ENCODE data around the gene PDZD2. TPM values are rescaled to one million over a fixed set of nuclear protein-coding genes. Genes with fewer than 3 reads are reported as not detected.

The PDZD2 gene
- total RNA-seq, 2 experiments from 2014 or later, result 0.05 to 0.25 TPM

DNA sequence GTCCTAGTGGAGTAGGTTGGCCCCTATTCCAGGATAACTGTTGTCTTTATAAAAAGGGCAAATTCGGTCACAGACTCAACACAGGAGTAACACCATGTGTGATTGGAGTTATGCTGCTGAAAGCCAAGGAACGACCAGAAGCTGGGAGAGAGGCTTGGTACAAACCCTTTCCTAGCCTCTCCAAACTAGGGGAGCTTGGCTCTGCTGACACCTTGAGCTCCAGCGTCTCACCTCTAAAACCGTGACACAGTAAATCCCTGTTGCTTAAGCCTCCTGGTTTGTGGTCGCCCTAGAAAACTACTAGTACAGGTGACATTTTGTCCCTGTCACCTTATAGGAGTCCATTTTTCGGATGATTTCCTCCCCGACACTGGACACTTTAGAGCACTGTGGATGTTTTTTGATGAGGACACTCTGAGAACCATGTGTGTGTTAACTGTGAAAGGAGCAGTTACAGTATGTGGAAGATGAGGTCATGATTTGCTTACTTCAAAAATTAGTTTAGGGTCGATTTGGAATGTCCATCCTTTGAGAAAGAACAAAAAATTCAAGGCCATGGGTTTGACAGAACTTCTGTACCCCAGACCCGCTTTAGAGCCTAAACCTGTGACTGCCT, 167.0 kb downstream of the PDZD2 start:
- DNase-seq, result no peak
- intact Hi-C loops (cut with micrococcal nuclease), result no loop called here
- Mint-ChIP-seq H3K36me3 (ENCODE audit: low read depth) (no peaks in the 10 kb centered on the region), H3K27ac (no peak overlapping the region), H3K4me1 (ENCODE audit: low read depth) (no peaks in the 10 kb centered on the region), H3K4me3 (no peak overlapping the region), H3K27me3 (ENCODE audit: low read depth) (peaks cover 2% of the 10 kb centered on the region), H3K9me3 (no peaks in the 10 kb centered on the region)
- CTCF ChIA-PET, result no interaction called here

DNA sequence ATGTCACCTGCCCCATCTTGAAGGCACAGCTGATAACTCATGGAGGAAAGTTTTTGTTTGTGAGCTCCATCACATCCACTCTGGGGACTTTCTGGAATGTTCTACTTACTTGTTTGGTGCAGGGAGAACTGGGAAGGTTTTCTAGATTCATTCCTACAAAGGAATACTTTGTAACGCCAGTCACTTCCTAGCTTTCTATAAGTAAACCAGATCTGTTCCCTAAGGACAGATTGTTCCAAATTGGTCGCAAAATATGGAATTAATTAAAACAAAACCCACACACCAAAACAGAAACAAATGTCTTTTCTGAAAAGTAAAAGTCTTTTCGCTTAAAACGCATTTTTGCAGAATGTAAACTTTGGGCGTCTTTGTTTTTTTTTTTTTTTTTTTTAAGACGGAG, 167.6 kb downstream of the PDZD2 start:
- Mint-ChIP-seq H3K9me3 (no peaks in the 10 kb centered on the region), H3K27me3 (ENCODE audit: low read depth) (no peaks in the 10 kb centered on the region), H3K36me3 (ENCODE audit: low read depth) (no peaks in the 10 kb centered on the region), H3K27ac (no peak overlapping the region), H3K4me3 (no peak overlapping the region), H3K4me1 (ENCODE audit: low read depth) (no peaks in the 10 kb centered on the region)
- intact Hi-C loops (cut with micrococcal nuclease), result no loop called here
- CTCF ChIA-PET, result no interaction called here
- no peak for DNase-seq

DNA sequence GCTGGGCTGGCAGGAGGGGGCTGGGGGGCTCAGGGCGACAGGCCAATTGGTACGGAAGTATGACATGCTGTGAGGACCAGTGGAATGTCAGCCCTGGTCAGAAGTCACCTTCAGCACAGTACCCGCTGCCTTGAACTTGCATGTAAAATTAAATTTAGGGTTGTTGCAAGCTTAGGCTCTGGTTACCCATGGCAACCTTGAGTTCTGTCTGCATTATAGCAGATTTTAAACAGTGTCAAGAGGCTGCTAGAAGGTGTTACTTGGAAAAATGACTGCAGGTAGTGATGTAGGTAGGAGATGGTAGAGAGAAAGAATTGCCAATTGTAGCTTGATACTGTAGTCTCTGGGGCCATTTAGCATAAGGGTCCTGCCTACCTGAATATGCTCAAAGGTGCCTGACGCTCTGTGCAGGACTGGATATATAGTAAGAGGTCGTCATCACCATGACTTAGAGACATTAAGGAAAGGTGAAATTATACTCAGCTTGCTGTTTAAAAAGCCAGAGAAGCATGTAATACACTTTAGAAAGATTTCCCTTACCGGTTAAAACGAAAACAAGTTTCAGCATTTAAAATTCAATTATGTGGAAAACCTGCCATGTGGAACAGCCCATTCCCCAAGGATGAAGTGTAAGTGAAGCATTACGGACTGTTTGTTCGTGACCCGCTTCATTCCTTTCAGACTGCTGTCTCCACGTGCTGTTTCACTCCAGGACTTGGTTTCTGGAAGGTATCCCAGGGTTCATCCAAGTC, 169.0 kb downstream of the PDZD2 start:
- no peaks in the 10 kb centered on the region for H3K27me3 Mint-ChIP-seq (ENCODE audit: low read depth)

DNA sequence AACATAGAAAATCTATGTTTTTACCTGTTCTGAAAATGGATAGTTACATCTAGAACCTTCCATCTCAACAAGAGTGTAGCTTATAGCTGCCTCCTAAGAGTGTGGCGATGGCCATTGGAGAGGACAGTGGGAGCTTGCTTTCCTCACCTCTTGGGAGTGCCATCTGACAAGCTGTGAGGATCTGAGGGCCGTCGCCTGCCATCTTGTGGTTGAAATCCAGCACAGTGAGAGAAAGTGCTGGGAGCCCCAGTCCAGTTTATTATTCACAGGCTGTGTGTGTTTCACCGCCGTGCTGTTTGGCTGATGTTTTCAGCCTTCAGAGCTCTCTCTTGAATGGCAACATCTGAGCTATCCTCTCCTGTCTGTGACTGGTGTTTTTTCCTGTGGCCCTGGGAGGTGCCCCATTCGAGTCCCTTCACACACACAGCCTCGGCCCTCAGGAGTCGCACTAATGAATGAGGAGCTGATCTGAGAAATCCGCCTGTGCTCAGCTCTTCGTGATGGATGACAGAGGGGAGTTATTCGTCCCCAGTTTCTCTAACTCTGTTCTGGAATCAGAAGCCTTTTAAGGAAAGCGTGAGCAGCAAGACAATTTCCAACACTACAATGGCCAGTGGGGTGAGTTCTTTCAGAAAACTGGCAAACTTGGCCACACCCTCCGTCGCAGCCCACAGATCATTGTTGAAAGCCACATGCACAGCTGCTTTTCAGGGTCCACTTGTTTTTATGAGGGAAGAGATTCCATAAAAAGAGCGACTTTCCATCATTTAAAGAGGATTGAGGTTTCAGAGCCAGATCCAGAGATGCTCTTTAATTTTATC, 170.3 kb downstream of the PDZD2 start:
- CTCF ChIA-PET, result interaction anchor here (0.6 to 1.3 kb wide), 10 partner anchors 11 to 312 kb away, joined by 3 to 4 read pairs (median 3); no protein-coding TSS in a partner anchor
- peak; percentile 58 for DNase-seq
- Mint-ChIP-seq H3K4me1 (ENCODE audit: low read depth) (no peaks in the 10 kb centered on the region), H3K27ac (no peak overlapping the region), H3K27me3 (ENCODE audit: low read depth) (no peaks in the 10 kb centered on the region), H3K9me3 (no peaks in the 10 kb centered on the region), H3K4me3 (no peak overlapping the region), H3K36me3 (ENCODE audit: low read depth) (no peaks in the 10 kb centered on the region)
- intact Hi-C loops (cut with micrococcal nuclease), result loop anchor here (1.0 kb wide), 2 partner anchors 228 to 284 kb away; no protein-coding TSS in a partner anchor

More for the DNA sequence above, 169.0 kb downstream of the PDZD2 start:
- DNase-seq, result no peak
- CTCF ChIA-PET, result no interaction called here
- no peaks in the 10 kb centered on the region for H3K9me3 Mint-ChIP-seq
- intact Hi-C loops (cut with micrococcal nuclease), result no loop called here
- H3K4me3 Mint-ChIP-seq, result no peak overlapping the region
- no peaks in the 10 kb centered on the region for H3K36me3 Mint-ChIP-seq (ENCODE audit: low read depth)
- H3K4me1 Mint-ChIP-seq (ENCODE audit: low read depth), result no peaks in the 10 kb centered on the region
- no peak overlapping the region for H3K27ac Mint-ChIP-seq

DNA sequence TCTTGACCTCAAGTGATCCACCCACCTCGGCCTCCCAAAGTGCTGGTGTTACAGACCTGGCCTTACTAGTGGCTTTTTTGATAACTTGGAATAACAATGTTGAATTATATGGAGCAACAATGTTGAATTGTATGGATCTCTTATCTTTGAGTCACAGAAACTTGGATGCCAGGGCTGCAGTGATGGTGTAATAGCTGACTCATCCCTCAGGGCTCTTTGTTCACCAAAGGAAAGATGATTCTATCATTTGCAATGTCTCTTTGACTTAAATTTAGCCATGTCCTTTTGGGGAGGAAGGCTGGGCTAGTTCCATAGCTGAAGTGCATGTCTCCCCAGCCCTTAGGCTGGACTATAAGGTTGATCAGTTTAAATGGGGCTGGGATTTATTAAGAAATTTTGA, 172.3 kb downstream of the PDZD2 start:
- no peaks in the 10 kb centered on the region for H3K9me3 Mint-ChIP-seq
- no peak overlapping the region for H3K4me3 Mint-ChIP-seq
- no peaks in the 10 kb centered on the region for H3K4me1 Mint-ChIP-seq (ENCODE audit: low read depth)
- H3K27ac Mint-ChIP-seq, result no peak overlapping the region
- H3K36me3 Mint-ChIP-seq (ENCODE audit: low read depth), result no peaks in the 10 kb centered on the region
- H3K27me3 Mint-ChIP-seq (ENCODE audit: low read depth), result no peaks in the 10 kb centered on the region
- intact Hi-C loops (cut with micrococcal nuclease), result no loop called here
- CTCF ChIA-PET, result interaction anchor here (1.1 to 1.5 kb wide), 3 partner anchors 10 to 19 kb away, joined by 3 to 9 read pairs (median 6); no protein-coding TSS in a partner anchor
- DNase-seq, result no peak

DNA sequence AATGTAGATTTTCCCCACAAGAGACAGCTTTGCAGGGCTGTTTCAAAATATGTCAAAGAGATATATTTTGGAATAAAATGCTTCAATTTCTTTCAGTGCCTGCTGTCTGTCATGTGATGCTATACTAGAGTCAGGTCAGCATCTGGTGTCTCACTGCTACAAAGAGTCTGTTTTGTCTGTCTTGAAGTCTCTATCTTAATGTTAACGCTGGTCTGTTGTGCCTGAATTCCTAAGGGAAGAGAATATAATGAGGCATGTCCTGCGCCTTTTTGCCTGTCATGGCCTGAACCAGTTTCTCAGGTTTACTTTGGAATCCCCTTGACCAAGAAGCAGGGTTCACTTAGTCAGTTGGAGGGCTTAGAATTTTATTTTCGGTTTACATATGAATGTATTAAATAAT, 176.4 kb downstream of the PDZD2 start:
- Mint-ChIP-seq H3K9me3 (no peaks in the 10 kb centered on the region), H3K27ac (no peak overlapping the region), H3K27me3 (ENCODE audit: low read depth) (no peaks in the 10 kb centered on the region), H3K4me1 (ENCODE audit: low read depth) (no peaks in the 10 kb centered on the region), H3K4me3 (no peak overlapping the region), H3K36me3 (ENCODE audit: low read depth) (no peaks in the 10 kb centered on the region)
- intact Hi-C loops (cut with micrococcal nuclease), result no loop called here
- no peak for DNase-seq
- CTCF ChIA-PET, result no interaction called here

DNA sequence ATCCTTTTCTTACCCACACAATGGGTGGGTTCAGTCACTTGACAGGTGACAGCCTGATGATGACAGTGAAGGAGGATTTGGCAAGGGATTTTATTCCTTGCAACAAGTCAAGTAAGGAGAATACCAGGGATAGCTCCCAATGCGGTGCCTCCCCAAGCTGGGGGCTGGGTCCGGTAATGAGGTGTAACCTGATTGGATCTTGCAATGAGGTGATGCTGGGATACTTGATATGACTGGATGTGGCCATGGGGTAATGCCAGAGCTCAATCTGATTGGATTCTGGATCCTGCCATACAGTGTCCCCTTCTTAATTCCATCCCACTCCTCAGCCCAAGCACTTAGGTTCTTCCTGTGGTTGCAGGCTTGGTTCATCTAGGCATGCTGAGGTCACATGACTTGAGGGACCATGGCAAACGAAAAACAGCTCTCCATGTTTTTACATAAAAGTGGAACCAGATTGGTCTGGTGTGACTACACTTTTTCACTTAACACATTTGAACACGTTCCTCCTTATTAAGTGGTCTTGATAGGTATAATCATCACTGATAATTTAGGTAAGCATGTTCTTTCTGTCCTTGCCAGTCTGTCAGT, 181.1 kb downstream of the PDZD2 start:
- Mint-ChIP-seq H3K4me1 (ENCODE audit: low read depth) (no peaks in the 10 kb centered on the region), H3K27me3 (ENCODE audit: low read depth) (no peaks in the 10 kb centered on the region), H3K9me3 (no peaks in the 10 kb centered on the region), H3K27ac (no peak overlapping the region), H3K4me3 (no peak overlapping the region), H3K36me3 (ENCODE audit: low read depth) (no peaks in the 10 kb centered on the region)
- intact Hi-C loops (cut with micrococcal nuclease), result no loop called here
- DNase-seq, result no peak
- CTCF ChIA-PET, result interaction anchor here (0.8 to 1.0 kb wide), 2 partner anchors 11 to 273 kb away, joined by 3 to 6 read pairs; no protein-coding TSS in a partner anchor

DNA sequence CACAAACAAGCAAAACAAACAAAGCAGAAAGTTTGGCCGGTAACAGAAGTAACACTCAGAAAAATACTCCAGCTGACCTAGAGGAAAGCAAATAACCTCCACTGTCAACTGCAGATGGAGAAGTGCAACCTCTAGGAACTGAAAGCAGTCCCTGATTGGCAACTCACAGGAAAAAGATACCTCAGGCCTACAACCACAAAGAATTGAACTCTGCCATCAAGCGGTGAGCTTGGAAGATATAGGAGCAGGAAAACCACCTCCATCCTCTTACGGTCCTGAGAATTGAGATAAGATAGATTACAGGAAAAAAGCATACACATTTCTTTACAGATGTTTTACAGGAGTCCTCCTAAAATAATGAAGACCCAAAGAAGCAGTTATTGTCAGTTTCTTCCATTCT, 184.5 kb downstream of the PDZD2 start:
- no peak for DNase-seq
- peaks cover 1% of the 10 kb centered on the region for H3K4me1 Mint-ChIP-seq (ENCODE audit: low read depth)
- H3K9me3 Mint-ChIP-seq, result no peaks in the 10 kb centered on the region
- CTCF ChIA-PET, result interaction anchor here (0.6 to 6.5 kb wide), 6 partner anchors 187 to 585 kb away, joined by 3 to 46 read pairs (median 5); no protein-coding TSS in a partner anchor
- no peaks in the 10 kb centered on the region for H3K36me3 Mint-ChIP-seq (ENCODE audit: low read depth)
- intact Hi-C loops (cut with micrococcal nuclease), result no loop called here
- no peaks in the 10 kb centered on the region for H3K27me3 Mint-ChIP-seq (ENCODE audit: low read depth)
- no peak overlapping the region for H3K27ac Mint-ChIP-seq
- H3K4me3 Mint-ChIP-seq, result no peak overlapping the region

DNA sequence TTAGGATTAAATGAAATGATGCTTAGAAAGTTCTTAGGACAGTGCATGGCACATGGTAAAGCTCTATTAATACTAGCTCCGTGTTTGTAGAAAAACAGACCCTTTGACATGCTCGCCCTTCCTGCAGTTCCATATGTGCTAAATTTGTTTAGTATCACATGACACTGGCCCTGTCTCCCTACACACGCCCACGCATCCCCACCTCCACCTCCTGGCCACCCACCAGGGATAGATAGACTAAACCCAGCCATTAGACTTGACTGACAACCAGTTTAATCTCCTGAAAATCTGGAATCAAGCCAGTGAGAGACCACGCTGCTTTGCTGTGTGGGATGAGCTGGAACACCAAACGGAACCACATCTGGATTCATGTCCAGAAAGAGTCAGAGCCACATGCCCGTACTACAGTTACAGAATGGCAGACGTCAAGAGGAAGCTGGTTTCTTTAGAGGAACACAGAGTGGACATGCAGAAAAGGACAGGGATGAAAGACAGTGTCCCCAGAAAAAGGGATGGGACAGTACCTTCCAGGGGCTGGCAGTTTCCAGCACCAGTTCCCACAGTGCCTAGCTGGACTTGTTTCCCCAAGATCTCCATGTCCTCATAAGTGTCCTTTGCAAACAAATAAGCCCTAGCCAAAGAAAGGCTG, 186.1 kb downstream of the PDZD2 start:
- H3K27ac Mint-ChIP-seq, result no peak overlapping the region
- no peaks in the 10 kb centered on the region for H3K36me3 Mint-ChIP-seq (ENCODE audit: low read depth)
- H3K9me3 Mint-ChIP-seq, result peaks cover 7% of the 10 kb centered on the region
- no peak overlapping the region for H3K4me3 Mint-ChIP-seq
- H3K27me3 Mint-ChIP-seq (ENCODE audit: low read depth), result no peaks in the 10 kb centered on the region
- DNase-seq, result no peak
- CTCF ChIA-PET, result interaction anchor here (0.6 to 6.5 kb wide), 13 partner anchors 8 to 270 kb away, joined by 3 to 46 read pairs (median 5); no protein-coding TSS in a partner anchor
- intact Hi-C loops (cut with micrococcal nuclease), result loop anchor here (1.0 to 5.0 kb wide), 5 partner anchors 244 to 787 kb away; no protein-coding TSS in a partner anchor
- H3K4me1 Mint-ChIP-seq (ENCODE audit: low read depth), result peaks cover 1% of the 10 kb centered on the region

DNA sequence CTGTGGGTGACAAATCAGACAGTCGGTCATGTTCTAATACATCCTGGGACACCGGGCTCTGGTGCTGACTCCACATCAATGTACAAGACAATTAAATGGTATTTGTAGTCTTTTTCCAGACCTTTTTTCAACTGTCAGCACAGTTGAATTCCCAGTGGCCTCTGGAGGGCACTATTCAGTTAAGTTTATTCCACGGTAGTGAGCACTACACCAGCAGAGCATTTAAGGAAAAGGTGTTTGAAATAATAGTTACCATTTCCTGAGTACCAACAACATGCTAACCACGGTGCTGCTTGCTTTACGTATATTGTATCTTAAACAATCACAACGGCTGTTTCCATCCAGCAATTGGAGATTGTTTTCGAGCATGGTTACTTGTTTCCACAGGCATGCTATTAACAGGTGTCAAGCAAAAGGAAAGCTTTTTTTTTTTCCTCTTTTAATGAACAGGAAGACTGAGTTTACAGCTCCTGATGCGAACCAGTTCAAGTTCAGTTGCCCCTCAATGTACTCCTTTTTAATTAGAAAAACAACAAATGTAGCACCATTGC, 186.7 kb downstream of the PDZD2 start:
- Mint-ChIP-seq H3K4me3 (no peak overlapping the region), H3K4me1 (ENCODE audit: low read depth) (peaks cover 1% of the 10 kb centered on the region), H3K27ac (no peak overlapping the region), H3K27me3 (ENCODE audit: low read depth) (no peaks in the 10 kb centered on the region), H3K9me3 (peaks cover 7% of the 10 kb centered on the region), H3K36me3 (ENCODE audit: low read depth) (no peaks in the 10 kb centered on the region)
- intact Hi-C loops (cut with micrococcal nuclease), result loop anchor here (1.0 to 5.0 kb wide), 5 partner anchors 244 to 787 kb away; no protein-coding TSS in a partner anchor
- CTCF ChIA-PET, result interaction anchor here (0.6 to 6.5 kb wide), 12 partner anchors 8 to 267 kb away, joined by 3 to 46 read pairs (median 4); no protein-coding TSS in a partner anchor
- peak; percentile 73 for DNase-seq

DNA sequence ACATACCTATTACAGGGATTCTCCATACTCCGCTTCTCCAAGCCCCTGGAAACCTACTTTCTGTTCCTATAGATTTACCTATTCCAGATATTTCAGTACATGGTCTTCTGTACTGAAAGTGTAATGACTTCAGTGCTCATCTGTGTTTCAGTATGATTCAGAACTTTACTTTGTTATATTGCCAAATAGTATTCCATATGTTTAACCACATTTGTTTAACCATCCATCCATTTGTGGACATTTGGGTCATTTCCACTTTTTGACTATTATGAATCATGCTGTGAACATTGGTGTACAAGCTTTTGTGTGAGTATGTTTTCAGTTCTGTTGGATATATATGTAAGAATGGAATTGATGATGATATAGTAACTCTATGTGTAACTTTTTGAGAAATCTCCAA, 188.9 kb downstream of the PDZD2 start:
- Mint-ChIP-seq H3K36me3 (ENCODE audit: low read depth) (no peaks in the 10 kb centered on the region), H3K4me1 (ENCODE audit: low read depth) (peaks cover 1% of the 10 kb centered on the region), H3K4me3 (no peak overlapping the region), H3K27ac (no peak overlapping the region), H3K27me3 (ENCODE audit: low read depth) (no peaks in the 10 kb centered on the region), H3K9me3 (peaks cover 7% of the 10 kb centered on the region)
- intact Hi-C loops (cut with micrococcal nuclease), result loop anchor here (5.0 kb wide), 2 partner anchors 499 to 784 kb away; no protein-coding TSS in a partner anchor
- CTCF ChIA-PET, result interaction anchor here (1.2 to 2.4 kb wide), 2 partner anchors 28 to 265 kb away, joined by 3 to 7 read pairs; no protein-coding TSS in a partner anchor
- no peak for DNase-seq
